ENCODE measurements around the gene IGFN1.

The IGFN1 gene

GRCh38 chr1:201185527-201186128 is 5.0 kb upstream of the IGFN1 start:
- DNase-seq (ENCODE audit: low read depth): no peak

DNA sequence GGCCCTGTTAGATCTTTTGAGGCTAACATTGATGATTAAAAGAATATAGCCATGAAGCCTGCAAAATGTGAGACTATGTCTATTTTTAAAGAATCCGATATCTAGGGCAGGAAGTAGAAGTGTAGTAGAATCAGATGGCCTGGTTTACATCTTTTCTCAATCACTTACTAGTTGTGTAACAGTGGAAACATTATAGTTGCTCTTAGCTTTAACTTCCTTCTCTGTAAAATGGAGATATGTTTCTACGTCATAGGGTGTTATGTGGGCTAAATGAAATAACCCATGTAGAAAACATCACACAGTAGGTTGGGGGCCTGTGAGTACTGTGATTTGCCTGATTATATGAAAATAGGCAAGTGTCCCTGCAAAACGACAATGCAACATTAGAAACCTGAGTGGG is 4.4 kb upstream of the IGFN1 start:
- DNase-seq (ENCODE audit: low read depth): no peak

DNA sequence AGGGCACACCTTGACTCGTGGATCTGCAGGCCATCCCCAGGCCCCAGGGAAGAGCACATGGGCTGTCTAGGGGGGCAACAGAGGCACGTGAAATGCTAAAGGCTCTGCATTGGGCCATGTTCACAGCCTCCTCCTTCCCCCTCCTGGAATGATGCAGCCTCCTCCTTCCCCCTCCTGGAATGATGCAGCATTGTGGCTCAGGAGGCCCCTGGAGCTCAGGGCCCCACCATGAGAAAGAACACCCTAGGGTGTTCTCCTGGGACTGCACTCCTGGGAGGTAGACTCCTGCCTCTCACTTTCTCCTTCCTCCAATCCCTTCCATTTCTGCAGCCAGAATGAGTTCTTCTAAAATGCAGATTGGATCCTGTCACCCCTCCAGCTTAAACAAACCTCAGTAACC is 1.5 kb upstream of the IGFN1 start:
- DNase-seq (ENCODE audit: low read depth): no peak

DNA sequence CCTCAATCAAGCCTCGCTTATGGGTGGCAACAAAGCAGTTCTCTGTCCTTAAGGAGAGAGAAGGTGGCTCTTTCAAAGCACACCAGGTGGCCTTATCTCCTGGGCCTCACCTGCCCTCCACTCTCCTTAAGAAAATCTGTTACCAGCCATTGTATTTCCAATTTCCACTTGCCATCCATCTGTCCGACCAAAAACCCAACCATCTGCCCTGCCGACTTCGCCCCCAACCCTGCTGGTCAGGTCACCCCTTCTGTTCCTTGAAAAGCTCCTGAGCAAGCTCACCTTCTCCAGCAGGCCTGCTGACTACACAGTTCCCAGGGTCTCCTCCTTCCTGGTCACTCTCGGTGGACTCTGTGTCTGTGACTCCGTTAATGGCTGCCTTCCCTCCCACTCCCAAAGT is 619 bp upstream of the IGFN1 start:
- DNase-seq (ENCODE audit: low read depth): no peak

GRCh38 chr1:201191653-201192260 is 1.1 kb downstream of the IGFN1 start:
- no peak for DNase-seq (ENCODE audit: low read depth)

DNA sequence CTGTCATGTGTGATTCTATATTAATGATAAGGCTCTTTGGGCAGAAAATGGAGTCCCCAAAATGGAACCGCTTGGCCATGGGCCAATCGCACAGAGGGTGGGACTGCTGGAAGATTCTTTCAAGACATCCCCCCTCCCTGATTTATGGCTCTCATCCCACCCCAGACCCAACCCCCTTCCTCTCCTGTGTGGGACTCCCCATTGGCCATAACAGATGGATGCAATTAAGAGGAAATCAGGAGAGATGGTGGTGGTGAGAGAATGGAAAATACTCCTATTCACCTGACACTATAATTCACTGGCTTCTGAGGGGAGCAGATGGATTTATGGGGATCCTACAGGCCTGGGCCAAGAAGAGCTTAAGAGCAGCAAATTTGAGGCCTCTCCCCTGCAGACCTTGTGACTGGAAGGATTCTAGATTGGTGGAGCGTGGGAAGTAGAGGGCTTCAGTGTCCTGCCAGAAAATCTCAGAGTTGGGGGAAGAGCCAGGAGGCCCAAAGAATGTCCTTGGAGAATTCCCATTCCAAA is 1.7 kb downstream of the IGFN1 start:
- no peak for DNase-seq (ENCODE audit: low read depth)

- DNase-seq (ENCODE audit: low read depth): no peak
Observed at GRCh38 chr1:201194046-201194445, 3.4 kb downstream of the IGFN1 start.

GRCh38 chr1:201198598-201198997 is 8.0 kb downstream of the IGFN1 start:
- no peak for DNase-seq (ENCODE audit: low read depth)

- DNase-seq (ENCODE audit: low read depth): no peak
Observed at GRCh38 chr1:201205036-201205435, 14.4 kb downstream of the IGFN1 start.

GRCh38 chr1:201206176-201206575 is 15.6 kb downstream of the IGFN1 start:
- no peak for DNase-seq (ENCODE audit: low read depth)

GRCh38 chr1:201207046-201207445 is 16.4 kb downstream of the IGFN1 start:
- no peak for DNase-seq (ENCODE audit: low read depth)

DNA sequence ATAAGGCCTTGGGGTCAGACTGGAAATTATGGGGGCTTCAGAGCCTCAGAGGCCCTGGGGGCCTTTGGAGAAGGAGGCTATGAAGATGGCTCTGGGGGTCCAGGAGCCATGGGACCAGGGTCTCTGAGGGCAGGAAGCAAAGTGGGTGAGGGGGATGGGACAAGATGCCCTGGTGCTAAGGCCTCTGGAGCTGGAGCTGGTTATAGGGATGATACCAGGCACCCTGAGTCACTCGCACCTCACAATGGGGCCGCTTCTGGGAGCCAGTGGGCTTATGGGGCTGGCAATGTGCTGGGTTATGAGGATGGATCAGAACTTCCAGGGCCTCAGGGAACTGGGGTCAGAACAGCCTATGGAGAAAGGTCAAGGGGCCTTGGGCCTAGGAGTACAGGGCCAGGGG is 17.6 kb downstream of the IGFN1 start:
- DNase-seq (ENCODE audit: low read depth): no peak

DNA sequence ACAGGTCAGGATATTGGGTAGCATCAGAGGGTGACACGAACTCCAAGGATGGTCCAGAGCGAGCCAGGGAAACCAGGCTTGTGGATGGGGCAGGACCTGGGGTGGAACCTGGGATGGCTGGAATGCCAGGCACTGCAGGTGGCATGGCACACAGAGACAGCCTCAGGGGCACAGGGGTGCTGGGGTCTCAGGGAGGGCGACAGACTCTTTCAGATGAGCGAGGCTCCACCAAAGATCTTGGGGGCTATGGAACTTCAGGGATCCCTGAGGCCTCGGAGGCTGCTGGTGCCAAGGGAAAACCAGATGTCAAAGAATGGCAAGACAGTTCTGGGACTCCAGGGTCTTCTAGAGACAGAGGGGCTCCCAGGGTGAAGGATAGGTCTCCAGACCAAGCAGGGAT is 21.4 kb downstream of the IGFN1 start:
- no peak for DNase-seq (ENCODE audit: low read depth)

DNA sequence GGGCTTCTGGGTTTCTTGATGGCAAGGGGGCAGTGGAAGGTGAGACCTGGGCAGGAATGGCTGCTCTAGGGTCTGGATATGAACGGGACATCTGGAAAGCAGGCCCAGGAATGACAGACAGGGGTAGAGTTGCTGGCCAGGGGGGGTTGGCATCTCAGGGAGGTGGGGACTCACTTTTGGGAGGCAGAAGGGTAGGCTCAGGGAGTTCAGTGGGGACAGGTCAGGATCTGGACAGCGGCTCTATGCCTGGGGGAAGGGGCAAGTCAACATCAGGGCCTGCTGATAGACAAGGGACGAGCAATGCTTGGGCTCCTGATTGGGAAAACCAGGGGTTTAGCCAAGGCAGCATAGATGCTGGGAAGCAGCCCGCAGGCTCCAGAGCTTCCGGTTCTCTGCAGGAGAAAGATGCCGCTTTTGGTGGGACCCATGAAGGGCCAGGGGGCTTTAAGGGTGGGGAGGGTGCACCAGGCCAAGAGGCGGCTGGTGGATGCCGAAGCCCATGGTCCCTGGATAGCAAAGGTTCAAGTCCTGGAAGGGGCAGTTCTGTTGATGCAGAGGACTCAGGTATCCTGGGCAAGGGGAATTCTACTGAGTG is 21.9 kb downstream of the IGFN1 start:
- no peak for DNase-seq (ENCODE audit: low read depth)

GRCh38 chr1:201213106-201213770 is 22.6 kb downstream of the IGFN1 start:
- DNase-seq (ENCODE audit: low read depth): no peak

DNA sequence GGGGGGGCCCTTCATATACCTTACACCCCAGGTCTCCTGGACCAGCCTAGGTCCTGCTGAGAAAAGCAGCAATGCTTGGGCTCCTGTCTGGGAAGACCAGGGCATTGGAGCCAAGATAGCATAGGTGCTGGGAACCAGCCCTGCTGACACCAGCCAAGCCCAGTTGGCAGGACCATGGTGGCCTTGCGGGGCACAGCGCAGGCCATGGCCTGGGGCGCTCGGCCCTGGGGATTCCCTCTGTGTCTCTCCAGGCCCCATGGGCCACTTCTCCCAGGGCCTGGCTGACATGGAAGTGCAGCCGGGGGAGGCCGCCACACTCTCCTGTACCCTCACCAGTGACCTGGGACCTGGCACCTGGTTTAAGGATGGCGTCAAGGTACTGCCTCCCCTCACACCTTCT is 23.3 kb downstream of the IGFN1 start:
- no peak for DNase-seq (ENCODE audit: low read depth)

GRCh38 chr1:201214461-201214860 is 23.8 kb downstream of the IGFN1 start:
- DNase-seq (ENCODE audit: low read depth): no peak

GRCh38 chr1:201214886-201215285 is 24.3 kb downstream of the IGFN1 start:
- no peak for DNase-seq (ENCODE audit: low read depth)

DNA sequence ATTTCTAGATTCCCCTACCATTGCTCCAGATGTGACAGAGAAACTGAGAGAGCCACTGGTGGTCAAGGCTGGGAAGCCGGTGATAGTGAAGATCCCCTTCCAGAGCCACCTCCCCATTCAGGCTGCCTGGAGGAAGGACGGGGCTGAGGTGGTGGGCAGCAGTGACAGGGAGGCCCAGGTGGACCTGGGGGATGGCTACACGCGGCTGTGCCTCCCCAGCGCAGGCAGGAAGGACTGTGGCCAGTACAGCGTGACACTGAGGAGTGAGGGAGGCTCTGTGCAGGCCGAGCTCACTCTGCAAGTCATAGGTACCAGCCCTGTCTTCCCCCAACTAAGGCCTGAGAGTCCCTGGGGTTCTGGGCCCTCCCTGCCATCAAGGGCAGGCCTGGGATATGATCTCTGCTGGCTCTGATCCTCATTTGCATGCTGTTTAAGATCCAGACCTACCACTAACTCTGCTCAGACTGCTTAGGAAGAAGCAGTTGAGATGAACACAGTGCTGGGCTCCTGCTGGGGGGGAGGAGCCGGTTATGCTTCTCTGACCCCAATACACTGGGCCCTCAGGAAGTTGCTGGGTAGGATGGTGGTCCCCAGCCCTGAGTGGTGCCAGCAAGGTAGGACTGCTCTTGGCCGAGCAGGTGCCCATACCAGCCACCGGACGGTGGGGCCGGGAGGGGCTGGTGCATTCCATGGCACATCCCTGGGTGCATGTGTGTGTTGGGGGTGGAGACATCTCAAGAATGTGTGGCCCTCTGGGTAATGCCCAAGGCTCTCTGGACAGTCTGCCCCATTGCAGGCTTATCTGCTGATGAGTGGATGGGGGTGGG is 25.1 kb downstream of the IGFN1 start:
- DNase-seq (ENCODE audit: low read depth): no peak

DNA sequence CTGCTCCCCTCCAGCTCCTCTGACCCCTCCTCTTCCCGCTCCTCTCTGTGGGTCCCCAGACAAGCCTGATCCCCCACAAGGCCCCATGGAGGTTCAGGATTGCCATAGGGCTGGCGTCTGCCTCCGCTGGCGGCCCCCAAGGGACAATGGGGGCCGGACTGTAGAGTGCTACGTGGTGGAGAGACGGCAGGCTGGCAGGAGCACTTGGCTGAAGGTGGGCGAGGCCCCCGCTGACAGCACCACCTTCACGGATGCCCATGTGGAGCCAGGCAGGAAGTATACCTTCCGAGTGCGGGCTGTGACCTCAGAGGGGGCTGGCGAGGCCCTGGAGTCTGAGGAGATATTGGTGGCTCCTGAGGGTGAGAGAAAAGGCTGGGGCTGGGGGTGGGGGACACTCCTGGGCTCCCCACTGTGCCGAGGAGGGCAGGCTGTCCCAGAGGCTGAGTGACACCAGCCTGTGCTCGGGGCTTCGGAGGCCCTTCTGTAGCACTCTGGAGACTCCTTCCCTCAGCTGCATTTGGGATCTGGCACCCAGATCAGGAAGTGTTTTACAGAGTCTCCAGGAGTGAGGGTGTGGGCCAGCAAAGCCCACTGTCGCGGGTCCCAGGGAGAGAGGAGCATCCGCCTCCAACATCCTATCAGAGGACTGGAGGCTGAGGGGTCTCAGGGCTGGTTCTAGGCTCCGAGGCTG is 25.9 kb downstream of the IGFN1 start:
- no peak for DNase-seq (ENCODE audit: low read depth)

GRCh38 chr1:201217146-201217545 is 26.5 kb downstream of the IGFN1 start:
- no peak for DNase-seq (ENCODE audit: low read depth)

GRCh38 chr1:201217851-201218250 is 27.2 kb downstream of the IGFN1 start:
- DNase-seq (ENCODE audit: low read depth): no peak

All from activated gamma-delta T cell treated with anti-CD3 and anti-CD28 coated beads, Interleukin-2, amount 50 U/mL, for 16 hours (primary cell).